ENCODE results near the gene C14orf119. TPM values are rescaled to one million over a fixed set of nuclear protein-coding genes. Genes with fewer than 3 reads are reported as not detected.

C14orf119 gene
- total and polyA plus RNA-seq, 2 donors from 2014 or later = 42.8 to 56.6 TPM

- Histone ChIP-seq H3K9ac (ENCODE audit: low read length in 3 of 3) (no peak overlapping the region), H3K4me1 (ENCODE audit: control insufficient read depth in 2 of 3, insufficient read depth in 2 of 3, low read depth in 1 of 3, low read length in 3 of 3) (peaks cover 3 to 10% (median 5%) of the 10 kb centered on the region in 3 donors), H3K36me3 (ENCODE audit: control insufficient read depth in 2 of 3, insufficient read depth in 3 of 3, low read length in 3 of 3) (peaks cover 0 to 23% (median 20%) of the 10 kb centered on the region in 3 donors), H3K4me3 (ENCODE audit: low read length in 3 of 3) (no peak overlapping the region), H3K27ac (ENCODE audit: low read depth in 2 of 2, low read length in 2 of 2) (no peak overlapping the region), H3K9me3 (ENCODE audit: control insufficient read depth in 2 of 3, insufficient read depth in 1 of 3, low read length in 3 of 3) (no peaks in the 10 kb centered on the region), H3K27me3 (ENCODE audit: control insufficient read depth, insufficient read depth, low read length) (no peaks in the 10 kb centered on the region)
- DNase-seq (no peak), FAIRE-seq (no peak)
- intact Hi-C loops (cut with DNase I) = no loop called here
- no peak for TF ChIP-seq CTCF (IDR thresholded peaks at IDR 0.05; ENCODE audit: borderline replicate concordance, extremely low read depth, insufficient read depth)
These were observed 30.7 kb downstream of the C14orf119 start for GRCh38 chr14:23125933-23126524.

- H3K9me3 ChIP-seq (ENCODE audit: control insufficient read depth in 2 of 3, insufficient read depth in 1 of 3, low read length in 3 of 3) = no peaks in the 10 kb centered on the region
- intact Hi-C loops (cut with DNase I) = no loop called here
- DNase-seq (no peak), FAIRE-seq (no peak)
- peaks cover 0 to 5% (median 2%) of the 10 kb centered on the region in 3 donors for H3K4me1 ChIP-seq (ENCODE audit: control insufficient read depth in 2 of 3, insufficient read depth in 2 of 3, low read depth in 1 of 3, low read length in 3 of 3)
- H3K4me3 ChIP-seq (ENCODE audit: low read length in 3 of 3) = no peak overlapping the region
- H3K27me3 ChIP-seq (ENCODE audit: control insufficient read depth, insufficient read depth, low read length) = no peaks in the 10 kb centered on the region
- H3K36me3 ChIP-seq (ENCODE audit: control insufficient read depth in 2 of 3, insufficient read depth in 3 of 3, low read length in 3 of 3) = peaks cover 0 to 23% (median 23%) of the 10 kb centered on the region in 3 donors
- no peak for TF ChIP-seq CTCF (IDR thresholded peaks at IDR 0.05; ENCODE audit: borderline replicate concordance, extremely low read depth, insufficient read depth)
- H3K27ac ChIP-seq (ENCODE audit: low read depth in 2 of 2, low read length in 2 of 2) = no peak overlapping the region
- no peak overlapping the region for H3K9ac ChIP-seq (ENCODE audit: low read length in 3 of 3)
These were observed 31.4 kb downstream of the C14orf119 start for GRCh38 chr14:23126548-23127278.

GRCh38 chr14:23127861-23128260 is 32.6 kb downstream of the C14orf119 start:
- H3K4me3 ChIP-seq (ENCODE audit: low read length in 3 of 3) = no peak overlapping the region
- no peaks in the 10 kb centered on the region for H3K27me3 ChIP-seq (ENCODE audit: control insufficient read depth, insufficient read depth, low read length)
- H3K27ac ChIP-seq (ENCODE audit: low read depth in 2 of 2, low read length in 2 of 2) = no peak overlapping the region
- intact Hi-C loops (cut with DNase I) = no loop called here
- H3K36me3 ChIP-seq (ENCODE audit: control insufficient read depth in 2 of 3, insufficient read depth in 3 of 3, low read length in 3 of 3) = peaks cover 0 to 26% (median 23%) of the 10 kb centered on the region in 3 donors
- TF ChIP-seq CTCF (IDR thresholded peaks at IDR 0.05; ENCODE audit: borderline replicate concordance, extremely low read depth, insufficient read depth) = no peak
- no peak for FAIRE-seq
- H3K9me3 ChIP-seq (ENCODE audit: control insufficient read depth in 2 of 3, insufficient read depth in 1 of 3, low read length in 3 of 3) = no peaks in the 10 kb centered on the region
- peaks cover 0 to 3% (median 0%) of the 10 kb centered on the region in 3 donors for H3K4me1 ChIP-seq (ENCODE audit: control insufficient read depth in 2 of 3, insufficient read depth in 2 of 3, low read depth in 1 of 3, low read length in 3 of 3)
- DNase-seq = no peak
- H3K9ac ChIP-seq (ENCODE audit: low read length in 3 of 3) = no peak overlapping the region

All from kidney (tissue), 14 donors.